GM18519 (cell line): ENCODE results near the gene MITD1.
A peak's percentile ranks its signal among the peaks of the same experiment; 100 is the strongest.
"Not testable (repeated sequence)": the region's sequence is repeated elsewhere in the genome, so short reads cannot be mapped to it uniquely, and the experiment has no call there.

Experiments
- ATAC-seq: cut with Tn5 transposase; IDR thresholded peaks from one replicate; pipeline ENCODE4 v1.9.1; 2021; ENCODE audit warnings: mild to moderate bottlenecking, moderate library complexity; ENCODE audit not compliant: unreplicated experiment, low FRiP score

The MITD1 gene

GRCh38 chr2:99180755-99181623 is at the start of gene MITD1, which contains the start of gene MRPL30:
Gene MITD1 (minus strand): TSS chr2:99181058. CDS start chr2:99180981, 77 bp downstream.
Gene MRPL30 (plus strand): TSS chr2:99181184. CDS start chr2:99186204, 5,020 bp downstream.
- ATAC-seq, result peak; percentile 68

- ATAC-seq, result no peak
Measured at GRCh38 chr2:99217929-99218501, 37.2 kb upstream of the MITD1 start.

- no peak for ATAC-seq
Measured at GRCh38 chr2:99216096-99216495, 35.2 kb upstream of the MITD1 start.

- ATAC-seq, result no peak
Measured at GRCh38 chr2:99205491-99205890, 24.6 kb upstream of the MITD1 start.

GRCh38 chr2:99201959-99202678 is 21.3 kb upstream of the MITD1 start:
- no peak for ATAC-seq

- no peak for ATAC-seq
Measured at GRCh38 chr2:99200076-99200800, 19.4 kb upstream of the MITD1 start.

- ATAC-seq, result no peak
Measured at GRCh38 chr2:99198103-99198841, 17.4 kb upstream of the MITD1 start.

- not testable (repeated sequence) for ATAC-seq
Measured at GRCh38 chr2:99192364-99192763, 11.5 kb upstream of the MITD1 start.

- ATAC-seq, result no peak
Measured at GRCh38 chr2:99190548-99190947, 9.7 kb upstream of the MITD1 start.

GRCh38 chr2:99188357-99188756 is 7.5 kb upstream of the MITD1 start:
- ATAC-seq, result no peak

- ATAC-seq, result no peak
Measured at GRCh38 chr2:99187011-99187410, 6.2 kb upstream of the MITD1 start.

- no peak for ATAC-seq
Measured at GRCh38 chr2:99184811-99185210, 4.0 kb upstream of the MITD1 start.

GRCh38 chr2:99183025-99183424 is 2.2 kb upstream of the MITD1 start:
- ATAC-seq, result no peak

GRCh38 chr2:99181624-99182000 is 754 bp upstream of the MITD1 start:
- ATAC-seq, result no peak

GRCh38 chr2:99171377-99172140 is 9.3 kb downstream of the MITD1 start:
- ATAC-seq, result no peak

GRCh38 chr2:99169534-99169933 is 11.3 kb downstream of the MITD1 start:
- ATAC-seq, result no peak

GRCh38 chr2:99166218-99166617 is 14.6 kb downstream of the MITD1 start:
- no peak for ATAC-seq

- no peak for ATAC-seq
Measured at GRCh38 chr2:99159594-99159993, 21.3 kb downstream of the MITD1 start.

GRCh38 chr2:99158599-99158998 is 22.3 kb downstream of the MITD1 start:
- ATAC-seq, result no peak
